Adrenal gland (tissue), 5 donors: ENCODE results near the gene NUDCD3.

Experiments used
- POLR2A ChIP-seq, 2 donors: fragments of 450-650 bp; IDR thresholded peaks; one replicate each; pipeline ENCODE4 v1.6.1; 2017; ENCODE audit warnings: antibody characterized with exemption in 2 of 2, mild to moderate bottlenecking in 2 of 2, moderate library complexity in 1 of 2
- TF ChIP-seq, protein P1 (sequence below), 6 experiments: fragments of 450-650 bp in 4 of 6; fragments of 200-600 bp in 2 of 6; sonication (generic) in 1 of 6; IDR thresholded peaks; 1 replicate in 5 of 6; 2 replicates in 1 of 6; pipeline versions ENCODE4 v1.5.1 to v1.8.0; 2016 to 2021; ENCODE audit warnings: antibody characterized with exemption in 6 of 6, mild to moderate bottlenecking in 2 of 6, moderate library complexity in 1 of 6
- donor health status: DM: no; HTN: no; CAD: no.

- TF ChIP-seq POLR2A (IDR thresholded peaks at IDR 0.05) = no peak
- TF ChIP-seq, protein P1, sequence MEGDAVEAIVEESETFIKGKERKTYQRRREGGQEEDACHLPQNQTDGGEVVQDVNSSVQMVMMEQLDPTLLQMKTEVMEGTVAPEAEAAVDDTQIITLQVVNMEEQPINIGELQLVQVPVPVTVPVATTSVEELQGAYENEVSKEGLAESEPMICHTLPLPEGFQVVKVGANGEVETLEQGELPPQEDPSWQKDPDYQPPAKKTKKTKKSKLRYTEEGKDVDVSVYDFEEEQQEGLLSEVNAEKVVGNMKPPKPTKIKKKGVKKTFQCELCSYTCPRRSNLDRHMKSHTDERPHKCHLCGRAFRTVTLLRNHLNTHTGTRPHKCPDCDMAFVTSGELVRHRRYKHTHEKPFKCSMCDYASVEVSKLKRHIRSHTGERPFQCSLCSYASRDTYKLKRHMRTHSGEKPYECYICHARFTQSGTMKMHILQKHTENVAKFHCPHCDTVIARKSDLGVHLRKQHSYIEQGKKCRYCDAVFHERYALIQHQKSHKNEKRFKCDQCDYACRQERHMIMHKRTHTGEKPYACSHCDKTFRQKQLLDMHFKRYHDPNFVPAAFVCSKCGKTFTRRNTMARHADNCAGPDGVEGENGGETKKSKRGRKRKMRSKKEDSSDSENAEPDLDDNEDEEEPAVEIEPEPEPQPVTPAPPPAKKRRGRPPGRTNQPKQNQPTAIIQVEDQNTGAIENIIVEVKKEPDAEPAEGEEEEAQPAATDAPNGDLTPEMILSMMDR (IDR thresholded peaks at IDR 0.05) = no peak
Observed at GRCh38 chr7:44470135-44470479, 20.4 kb downstream of the NUDCD3 start.
